ENCODE measurements around the gene HCCS.

DNA sequence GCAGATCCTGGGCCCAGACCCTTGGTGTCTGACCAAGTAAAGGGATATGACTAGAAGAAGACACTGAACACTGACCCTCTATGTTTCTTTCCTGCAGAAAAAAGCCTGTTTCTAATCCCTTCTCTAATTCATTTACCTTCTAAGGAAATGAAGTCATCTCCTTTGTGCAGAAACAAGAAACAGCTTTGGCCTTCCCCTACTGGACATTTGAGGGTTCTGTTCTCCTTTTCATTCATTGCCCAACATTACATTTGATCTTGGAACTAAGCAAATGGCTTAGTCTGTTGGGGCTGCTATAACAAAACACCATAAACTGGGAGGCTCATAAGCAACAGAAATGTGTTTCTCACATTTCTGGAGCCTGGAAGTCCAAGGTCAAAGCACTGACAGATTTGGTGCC lies 20.0 kb downstream of the HCCS start:
- no peak for TF ChIP-seq POLR2A (IDR thresholded peaks at IDR 0.05)
- TF ChIP-seq, protein P1, sequence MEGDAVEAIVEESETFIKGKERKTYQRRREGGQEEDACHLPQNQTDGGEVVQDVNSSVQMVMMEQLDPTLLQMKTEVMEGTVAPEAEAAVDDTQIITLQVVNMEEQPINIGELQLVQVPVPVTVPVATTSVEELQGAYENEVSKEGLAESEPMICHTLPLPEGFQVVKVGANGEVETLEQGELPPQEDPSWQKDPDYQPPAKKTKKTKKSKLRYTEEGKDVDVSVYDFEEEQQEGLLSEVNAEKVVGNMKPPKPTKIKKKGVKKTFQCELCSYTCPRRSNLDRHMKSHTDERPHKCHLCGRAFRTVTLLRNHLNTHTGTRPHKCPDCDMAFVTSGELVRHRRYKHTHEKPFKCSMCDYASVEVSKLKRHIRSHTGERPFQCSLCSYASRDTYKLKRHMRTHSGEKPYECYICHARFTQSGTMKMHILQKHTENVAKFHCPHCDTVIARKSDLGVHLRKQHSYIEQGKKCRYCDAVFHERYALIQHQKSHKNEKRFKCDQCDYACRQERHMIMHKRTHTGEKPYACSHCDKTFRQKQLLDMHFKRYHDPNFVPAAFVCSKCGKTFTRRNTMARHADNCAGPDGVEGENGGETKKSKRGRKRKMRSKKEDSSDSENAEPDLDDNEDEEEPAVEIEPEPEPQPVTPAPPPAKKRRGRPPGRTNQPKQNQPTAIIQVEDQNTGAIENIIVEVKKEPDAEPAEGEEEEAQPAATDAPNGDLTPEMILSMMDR (IDR thresholded peaks at IDR 0.05) = no peak
